DOHH2 (cell line): ENCODE results near the gene UGT2A2.

Experiments used
- CTCF ChIP-seq: fragments of 200-600 bp; sonication (generic); IDR thresholded peaks from one replicate; pipeline ENCODE4 v1.5.1; 2014; ENCODE audit warnings: antibody characterized with exemption, mild to moderate bottlenecking, low read depth, low read length; ENCODE audit not compliant: poor library complexity, severe bottlenecking
- EZH2phosphoT487 ChIP-seq: fragments of 200-600 bp; sonication (generic); IDR thresholded peaks from 2 replicates; pipeline ENCODE4 v1.6.1; 2017; ENCODE audit warnings: borderline replicate concordance, mild to moderate bottlenecking, antibody characterized with exemption, low read length, moderate library complexity, mixed read lengths

- TF ChIP-seq CTCF (no peak), EZH2phosphoT487 (no peak)
Measured at GRCh38 chr4:69568787-69569186, 70.7 kb downstream of the UGT2A2 start.
